Hepatocyte (in vitro differentiated cells): ENCODE results near the gene ADCY1.

ENCODE experiments used
- EZH2phosphoT487 ChIP-seq: fragments of 200-600 bp; sonication (generic); IDR thresholded peaks from one replicate; pipeline ENCODE4 v1.6.1; 2018; ENCODE audit warnings: antibody characterized with exemption, mild to moderate bottlenecking, low read depth, moderate library complexity; ENCODE audit not compliant: unreplicated experiment, severe bottlenecking
- TF ChIP-seq, protein P1 (sequence below): fragments of 200-600 bp; sonication (generic); IDR thresholded peaks from 2 replicates; pipeline ENCODE4 v1.5.1; 2016; ENCODE audit warnings: antibody characterized with exemption, mild to moderate bottlenecking; ENCODE audit not compliant: poor library complexity

DNA sequence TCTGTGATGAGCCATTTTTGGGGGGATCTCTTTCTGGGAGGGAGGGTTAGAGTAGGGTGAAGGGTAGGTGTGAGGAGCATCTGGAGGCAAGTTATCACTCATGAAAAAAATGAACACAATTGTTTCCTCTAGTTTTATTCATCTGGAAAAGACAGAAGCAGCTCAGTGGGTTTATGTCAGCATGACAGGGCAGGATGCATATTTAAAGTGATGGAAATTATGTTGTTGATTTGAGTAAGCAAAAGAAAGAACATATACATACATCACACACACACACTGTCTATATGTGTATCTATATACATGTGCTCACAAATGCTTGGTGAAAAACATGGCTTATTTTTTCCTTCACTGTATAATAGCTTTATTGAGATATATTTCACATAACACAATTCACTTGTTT, 114.2 kb downstream of the ADCY1 start:
- TF ChIP-seq, protein P1, sequence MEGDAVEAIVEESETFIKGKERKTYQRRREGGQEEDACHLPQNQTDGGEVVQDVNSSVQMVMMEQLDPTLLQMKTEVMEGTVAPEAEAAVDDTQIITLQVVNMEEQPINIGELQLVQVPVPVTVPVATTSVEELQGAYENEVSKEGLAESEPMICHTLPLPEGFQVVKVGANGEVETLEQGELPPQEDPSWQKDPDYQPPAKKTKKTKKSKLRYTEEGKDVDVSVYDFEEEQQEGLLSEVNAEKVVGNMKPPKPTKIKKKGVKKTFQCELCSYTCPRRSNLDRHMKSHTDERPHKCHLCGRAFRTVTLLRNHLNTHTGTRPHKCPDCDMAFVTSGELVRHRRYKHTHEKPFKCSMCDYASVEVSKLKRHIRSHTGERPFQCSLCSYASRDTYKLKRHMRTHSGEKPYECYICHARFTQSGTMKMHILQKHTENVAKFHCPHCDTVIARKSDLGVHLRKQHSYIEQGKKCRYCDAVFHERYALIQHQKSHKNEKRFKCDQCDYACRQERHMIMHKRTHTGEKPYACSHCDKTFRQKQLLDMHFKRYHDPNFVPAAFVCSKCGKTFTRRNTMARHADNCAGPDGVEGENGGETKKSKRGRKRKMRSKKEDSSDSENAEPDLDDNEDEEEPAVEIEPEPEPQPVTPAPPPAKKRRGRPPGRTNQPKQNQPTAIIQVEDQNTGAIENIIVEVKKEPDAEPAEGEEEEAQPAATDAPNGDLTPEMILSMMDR, result no peak
- TF ChIP-seq EZH2phosphoT487, result no peak
